GM12874 (cell line): Measurements from ENCODE around the gene TMSB15B.
"Not testable (repeated sequence)": the region's sequence is repeated elsewhere in the genome, so short reads cannot be mapped to it uniquely, and the experiment has no call there.

Experiments
- TF ChIP-seq, protein P1 (sequence below): IDR thresholded peaks from 2 replicates; pipeline ENCODE4 v1.5.1; 2011; ENCODE audit warnings: low read depth, mild to moderate bottlenecking, control low read depth, low read length, moderate library complexity; ENCODE audit not compliant: insufficient read depth

Gene TMSB15B

DNA sequence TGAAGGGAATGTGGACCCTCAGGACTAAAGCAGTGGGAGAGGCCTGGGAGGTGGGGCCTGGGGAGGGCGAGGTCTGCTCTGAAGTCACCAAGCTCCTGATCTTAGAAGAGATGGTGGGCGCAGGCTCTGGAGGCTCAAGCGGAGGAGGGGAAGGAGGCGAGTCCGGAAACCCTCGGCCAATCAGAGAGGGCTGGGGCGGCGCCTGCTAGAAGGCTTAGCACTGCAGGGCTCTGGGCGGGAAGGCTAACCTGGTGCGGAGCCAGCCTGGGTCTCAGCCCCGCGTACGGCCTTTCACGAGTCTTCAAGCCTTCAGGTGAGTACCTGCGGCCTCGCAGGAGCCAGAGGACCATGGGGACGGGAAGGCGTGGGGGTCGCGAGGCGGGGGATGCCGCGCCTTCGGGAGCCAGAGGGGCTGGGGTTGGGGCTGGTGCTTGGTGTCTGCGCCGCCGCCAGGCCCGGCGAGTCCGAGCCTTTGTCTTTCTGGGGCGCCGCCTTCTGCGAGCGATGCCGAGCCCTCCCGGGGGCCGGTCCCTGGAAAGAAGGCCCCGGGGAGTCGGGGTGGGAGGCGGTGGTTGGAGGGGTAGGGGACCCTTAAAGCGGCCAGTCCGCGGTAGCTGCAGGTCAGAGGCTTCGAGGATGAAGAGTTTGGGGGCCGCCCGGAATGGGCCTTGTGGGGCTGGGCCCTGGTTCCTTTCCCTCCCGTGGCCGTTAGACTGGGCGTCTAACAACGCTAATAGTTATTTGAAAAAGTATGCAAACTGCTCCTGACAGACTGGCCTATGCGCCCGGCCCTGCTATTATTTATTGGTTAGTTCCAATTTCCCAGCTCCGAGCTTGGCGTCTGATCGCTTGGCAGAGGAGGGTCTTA is at the start of gene TMSB15B:
TSS of gene TMSB15B (plus strand) at position 217 of the 868 bp plus-strand sequence.
- TF ChIP-seq, protein P1, sequence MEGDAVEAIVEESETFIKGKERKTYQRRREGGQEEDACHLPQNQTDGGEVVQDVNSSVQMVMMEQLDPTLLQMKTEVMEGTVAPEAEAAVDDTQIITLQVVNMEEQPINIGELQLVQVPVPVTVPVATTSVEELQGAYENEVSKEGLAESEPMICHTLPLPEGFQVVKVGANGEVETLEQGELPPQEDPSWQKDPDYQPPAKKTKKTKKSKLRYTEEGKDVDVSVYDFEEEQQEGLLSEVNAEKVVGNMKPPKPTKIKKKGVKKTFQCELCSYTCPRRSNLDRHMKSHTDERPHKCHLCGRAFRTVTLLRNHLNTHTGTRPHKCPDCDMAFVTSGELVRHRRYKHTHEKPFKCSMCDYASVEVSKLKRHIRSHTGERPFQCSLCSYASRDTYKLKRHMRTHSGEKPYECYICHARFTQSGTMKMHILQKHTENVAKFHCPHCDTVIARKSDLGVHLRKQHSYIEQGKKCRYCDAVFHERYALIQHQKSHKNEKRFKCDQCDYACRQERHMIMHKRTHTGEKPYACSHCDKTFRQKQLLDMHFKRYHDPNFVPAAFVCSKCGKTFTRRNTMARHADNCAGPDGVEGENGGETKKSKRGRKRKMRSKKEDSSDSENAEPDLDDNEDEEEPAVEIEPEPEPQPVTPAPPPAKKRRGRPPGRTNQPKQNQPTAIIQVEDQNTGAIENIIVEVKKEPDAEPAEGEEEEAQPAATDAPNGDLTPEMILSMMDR, result not testable (repeated sequence)

DNA sequence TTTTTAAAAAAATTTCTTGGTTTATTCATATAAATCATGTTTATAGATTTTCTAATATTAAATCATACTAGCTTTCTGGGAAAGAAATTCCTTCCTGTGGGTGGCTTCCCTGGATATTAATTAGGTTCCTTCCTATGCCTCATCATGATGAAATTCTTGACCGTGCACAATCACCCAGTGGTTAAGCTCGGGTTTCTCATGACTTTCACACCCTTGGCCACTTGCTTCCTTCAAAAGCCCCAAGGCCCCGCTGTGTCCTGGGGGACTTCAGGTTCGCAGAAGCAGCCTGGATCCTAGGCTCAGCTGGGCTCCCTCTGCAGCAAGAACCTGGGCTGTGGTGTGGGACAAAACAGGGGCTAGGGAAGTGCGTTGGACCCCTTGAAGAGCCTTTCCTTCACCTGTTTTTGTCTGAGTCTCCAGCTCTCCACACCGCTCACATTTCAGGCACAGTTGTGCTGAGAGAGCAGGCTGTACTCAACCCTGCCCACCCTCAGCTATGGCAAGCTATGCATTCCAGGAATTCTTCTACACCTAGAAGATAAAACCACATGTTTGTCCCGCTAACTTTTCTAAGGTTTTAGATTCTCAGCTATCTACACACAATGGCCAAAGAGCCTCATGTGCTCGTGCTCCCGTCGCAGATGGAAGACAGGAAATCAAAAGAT is 48.9 kb upstream of the TMSB15B start:
- TF ChIP-seq, protein P1, result no peak

DNA sequence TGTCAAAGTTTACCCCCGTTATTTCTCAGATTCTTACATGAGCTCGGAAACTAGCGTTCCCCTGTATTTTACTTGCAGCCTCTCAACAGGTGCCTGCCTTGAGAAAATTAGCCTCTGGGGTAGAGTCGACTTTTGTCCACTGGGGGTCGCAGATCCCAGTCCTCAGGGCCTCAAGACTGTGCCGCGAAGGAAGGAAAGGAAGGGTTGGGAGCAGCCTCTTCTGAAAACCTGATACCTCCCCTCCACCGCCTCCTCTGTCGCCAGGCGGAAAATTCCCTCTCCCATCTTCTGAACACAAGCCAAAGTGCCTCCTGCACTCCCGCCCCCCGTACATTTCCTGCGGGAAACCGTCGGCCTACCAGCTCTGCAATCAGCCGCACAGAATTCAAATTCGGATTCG is 44.4 kb upstream of the TMSB15B start:
- TF ChIP-seq, protein P1, result peak; percentile 52; the same call in 1 of the 2 replicates

DNA sequence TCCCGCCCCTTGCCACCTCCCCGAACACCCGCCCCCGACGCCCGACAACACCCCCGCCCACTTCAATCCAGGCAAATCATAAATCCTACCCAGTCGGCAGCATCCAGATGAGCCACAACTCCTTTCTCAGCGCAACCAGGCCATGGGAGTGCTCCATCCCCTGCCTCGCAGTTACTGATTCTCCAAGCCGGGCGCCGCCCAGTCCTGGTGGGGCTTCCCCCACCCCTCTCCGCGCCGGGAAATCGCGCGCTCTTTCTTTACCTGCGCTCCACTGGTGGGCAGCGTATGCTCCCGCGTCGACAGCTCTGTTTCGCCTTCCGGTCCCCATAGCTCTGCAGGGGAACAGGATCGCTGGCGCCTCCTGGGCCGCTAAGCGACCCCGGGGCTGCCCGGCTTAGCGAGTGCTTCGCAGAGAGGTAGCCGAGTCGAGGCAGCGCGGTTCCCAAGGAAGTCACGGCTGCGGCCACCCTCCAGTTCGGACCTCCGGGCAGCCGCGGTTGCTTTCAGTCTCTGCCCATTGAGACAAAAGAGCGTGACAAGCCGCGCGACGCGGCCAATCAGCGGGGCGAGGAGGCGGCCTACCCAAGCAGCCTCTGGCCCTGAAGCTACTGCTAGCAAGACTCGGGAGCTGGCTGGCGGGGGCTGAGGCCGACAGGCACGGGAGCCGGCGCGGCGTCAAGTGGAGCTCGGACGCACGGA is 43.7 kb upstream of the TMSB15B start:
- TF ChIP-seq, protein P1, result no peak

DNA sequence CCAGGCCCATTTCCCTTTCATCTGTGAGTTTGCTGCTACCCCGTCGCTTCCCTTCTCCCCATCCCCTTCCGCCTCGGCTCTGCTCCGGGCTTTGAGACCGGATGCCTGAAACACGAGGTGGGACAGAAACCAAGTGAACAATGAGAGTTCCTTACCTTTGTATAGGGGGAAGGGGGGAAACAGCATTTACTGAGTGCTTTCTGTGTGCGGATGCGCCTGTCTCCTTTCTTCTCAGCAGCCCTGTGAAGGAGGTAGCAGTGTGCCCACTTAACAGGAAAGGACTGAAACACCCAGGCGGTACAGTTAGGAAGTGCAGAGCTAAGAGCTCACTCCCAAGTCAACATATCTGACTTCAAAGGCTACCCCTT is 43.2 kb upstream of the TMSB15B start:
- TF ChIP-seq, protein P1, result peak; percentile 33; the same call in 1 of the 2 replicates

DNA sequence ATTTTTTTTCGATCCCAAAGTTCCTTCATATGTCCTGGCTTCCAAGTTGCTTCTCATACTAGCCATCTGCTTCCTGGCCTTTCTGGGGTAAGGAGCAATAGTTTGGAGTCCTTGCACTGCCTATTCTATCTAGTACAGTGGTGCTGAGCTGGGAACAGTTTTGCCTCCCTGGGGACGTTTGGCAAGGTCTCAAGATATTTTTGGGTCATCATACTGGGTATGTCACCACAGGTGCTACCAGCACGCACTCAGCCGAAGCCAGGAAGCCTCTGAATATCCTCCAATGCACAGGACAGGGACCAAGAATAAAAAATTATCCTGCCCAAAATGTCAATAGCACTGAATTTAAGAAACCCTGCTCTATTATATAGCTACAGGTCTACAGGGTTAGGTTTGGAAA is 35.4 kb upstream of the TMSB15B start:
- TF ChIP-seq, protein P1, result no peak

DNA sequence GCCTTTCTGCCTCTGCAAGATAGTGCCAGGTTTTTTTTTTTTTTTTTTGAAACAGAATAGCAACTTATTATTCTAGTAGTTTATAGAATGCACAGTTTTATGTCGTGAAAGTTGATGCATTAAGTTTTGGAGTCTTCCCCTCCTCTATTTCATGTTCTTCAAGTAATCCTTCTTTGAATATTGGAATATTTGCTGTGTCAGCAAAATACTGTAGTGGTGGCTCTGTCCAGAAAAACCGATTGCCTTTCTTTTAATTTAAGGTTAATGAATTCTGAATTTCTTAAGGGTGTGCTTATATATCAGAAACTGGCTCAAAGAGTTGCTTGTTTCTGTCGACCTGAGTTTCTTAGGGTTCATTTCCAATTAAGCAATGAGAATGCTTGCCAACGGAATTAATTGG is 34.8 kb upstream of the TMSB15B start:
- TF ChIP-seq, protein P1, result no peak
